WTC11 (cell line): ENCODE data around the gene CEP152. TPM values are rescaled to one million over a fixed set of nuclear protein-coding genes. Genes with fewer than 3 reads are reported as not detected.

Experiments
- ATAC-seq: fragments of 200-7000 bp; cut with Tn5 transposase; 2 replicates; pipeline ENCODE4 v1.10.0; 2021; ENCODE audit warnings: mild to moderate bottlenecking, moderate library complexity
- CTCF ChIA-PET: fragments of 300-600 bp; sonication (Branson Sonifier 250); formaldehyde crosslinking; loops from one replicate; lab custom pipeline; 2021; ENCODE audit warnings: antibody characterized with exemption; lab: Charles Lee
- POLR2A ChIA-PET: fragments of 350-600 bp; sonication (Branson Sonifier 250); formaldehyde crosslinking; loops from one replicate; lab custom pipeline; 2021; ENCODE audit warnings: antibody characterized with exemption; lab: Charles Lee
- DNase-seq: peaks from one replicate; pipeline ENCODE4 v3.0.0; 2021; ENCODE audit warnings: low spot score
- H3K27ac Mint-ChIP-seq: 2 replicates; pipeline ENCODE4 v1.8.0; 2021; ENCODE audit warnings: mixed read lengths
- H3K27me3 Mint-ChIP-seq: 2 replicates; pipeline ENCODE4 v1.8.0; 2021; ENCODE audit warnings: low read depth, mild to moderate bottlenecking, moderate library complexity, mixed read lengths
- H3K36me3 Mint-ChIP-seq: 2 replicates; pipeline ENCODE4 v1.8.0; 2021; ENCODE audit warnings: mixed read lengths
- H3K4me1 Mint-ChIP-seq: 2 replicates; pipeline ENCODE4 v1.8.0; 2022; ENCODE audit warnings: mixed read lengths
- H3K4me3 Mint-ChIP-seq: 2 replicates; pipeline ENCODE4 v1.8.0; 2021; ENCODE audit warnings: mild to moderate bottlenecking, moderate library complexity, mixed read lengths
- H3K9me3 Mint-ChIP-seq: 2 replicates; pipeline ENCODE4 v1.8.0; 2021; ENCODE audit warnings: mixed read lengths
- ATF1 ChIP-seq: sonication (generic); formaldehyde crosslinking; IDR thresholded peaks from 2 replicates; pipeline ENCODE4 v1.8.1; 2023; ENCODE audit warnings: mild to moderate bottlenecking, moderate library complexity, missing genetic modification reagents
- ATF2 ChIP-seq: sonication (generic); formaldehyde crosslinking; IDR thresholded peaks from 2 replicates; pipeline ENCODE4 v1.8.1; 2022; ENCODE audit warnings: low read depth, missing genetic modification reagents, borderline replicate concordance
- CBFB ChIP-seq: sonication (generic); formaldehyde crosslinking; IDR thresholded peaks from 2 replicates; pipeline ENCODE4 v1.8.1; 2022; ENCODE audit warnings: mild to moderate bottlenecking, low read depth, missing genetic modification reagents
- EMX1 ChIP-seq: fragments of 250-450 bp; sonication (Bioruptor Pico); IDR thresholded peaks from 2 replicates; pipeline ENCODE4 v1.8.0; 2021; ENCODE audit warnings: mild to moderate bottlenecking
- FOXK1 ChIP-seq: sonication (generic); formaldehyde crosslinking; IDR thresholded peaks from 2 replicates; pipeline ENCODE4 v1.8.0; 2022; ENCODE audit warnings: mild to moderate bottlenecking, moderate library complexity, missing genetic modification reagents
- GABPB1 ChIP-seq: sonication (generic); formaldehyde crosslinking; IDR thresholded peaks from 2 replicates; pipeline ENCODE4 v1.8.1; 2023; ENCODE audit warnings: mild to moderate bottlenecking, missing genetic modification reagents
- GRHL2 ChIP-seq: fragments of 250-450 bp; sonication (Bioruptor Pico); IDR thresholded peaks from 2 replicates; pipeline ENCODE4 v1.8.0; 2022; ENCODE audit warnings: mild to moderate bottlenecking, moderate library complexity; ENCODE audit not compliant: insufficient replicate concordance, severe bottlenecking
- HMGA2 ChIP-seq: fragments of 250-450 bp; sonication (Bioruptor Pico); IDR thresholded peaks from 2 replicates; pipeline ENCODE4 v1.4.0; 2021; ENCODE audit warnings: mild to moderate bottlenecking, moderate library complexity
- IRF2 ChIP-seq: sonication (generic); formaldehyde crosslinking; IDR thresholded peaks from 2 replicates; pipeline ENCODE4 v1.8.0; 2022; ENCODE audit warnings: low read depth, missing genetic modification reagents, borderline replicate concordance
- KAT7 ChIP-seq: sonication (generic); formaldehyde crosslinking; IDR thresholded peaks from 2 replicates; pipeline ENCODE4 v1.8.1; 2023; ENCODE audit warnings: missing genetic modification reagents, mild to moderate bottlenecking, borderline replicate concordance
- NFE2L1 ChIP-seq: sonication (generic); formaldehyde crosslinking; IDR thresholded peaks from 2 replicates; pipeline ENCODE4 v1.8.1; 2023; ENCODE audit warnings: missing genetic modification reagents
- OVOL2 ChIP-seq: fragments of 250-450 bp; sonication (Bioruptor Pico); IDR thresholded peaks from 2 replicates; pipeline ENCODE4 v1.9.0; 2021; ENCODE audit warnings: mild to moderate bottlenecking, borderline replicate concordance
- ZMAT4 ChIP-seq: fragments of 250-450 bp; sonication (Bioruptor Pico); IDR thresholded peaks from 2 replicates; pipeline ENCODE4 v1.9.0; 2021; ENCODE audit warnings: mild to moderate bottlenecking
- ZNF219 ChIP-seq: sonication (generic); formaldehyde crosslinking; IDR thresholded peaks from 2 replicates; pipeline ENCODE4 v1.8.0; 2023; ENCODE audit warnings: missing genetic modification reagents, mild to moderate bottlenecking, borderline replicate concordance
- ZSCAN18 ChIP-seq: fragments of 250-450 bp; sonication (Bioruptor Pico); IDR thresholded peaks from 2 replicates; pipeline ENCODE4 v2.1.2; 2022; ENCODE audit warnings: mild to moderate bottlenecking, moderate library complexity
- total RNA-seq: library from RNA; stranded (reverse); gene quantifications from 3 replicates; pipeline ENCODE4 v1.2.3, GENCODE V29; 2021
- TF ChIP-seq, protein P1 (sequence below): sonication (generic); formaldehyde crosslinking; IDR thresholded peaks from 2 replicates; pipeline ENCODE4 v1.8.1; 2023; ENCODE audit warnings: mild to moderate bottlenecking, missing genetic modification reagents
- TF ChIP-seq, protein P2 (sequence below): sonication (generic); formaldehyde crosslinking; IDR thresholded peaks from 2 replicates; pipeline ENCODE4 v1.8.0; 2022; ENCODE audit warnings: mild to moderate bottlenecking, missing genetic modification reagents
- TF ChIP-seq, protein P3 (sequence below): sonication (generic); formaldehyde crosslinking; IDR thresholded peaks from 2 replicates; pipeline ENCODE4 v1.8.0; 2022; ENCODE audit warnings: mild to moderate bottlenecking, missing genetic modification reagents
- TF ChIP-seq, protein P4 (sequence below): fragments of 250-450 bp; sonication (Bioruptor Pico); IDR thresholded peaks from 2 replicates; pipeline ENCODE4 v1.8.0; 2021; ENCODE audit warnings: mild to moderate bottlenecking
- TF ChIP-seq, protein P5 (sequence below): fragments of 250-450 bp; sonication (Bioruptor Pico); conservative IDR thresholded peaks from 2 replicates; pipeline ENCODE4 v1.9.0; 2021; ENCODE audit warnings: mild to moderate bottlenecking
- TF ChIP-seq, protein P6 (sequence below): sonication (generic); formaldehyde crosslinking; IDR thresholded peaks from 2 replicates; pipeline ENCODE4 v1.8.0; 2023; ENCODE audit warnings: missing genetic modification reagents
- TF ChIP-seq, protein P7 (sequence below): sonication (generic); formaldehyde crosslinking; conservative IDR thresholded peaks from 2 replicates; pipeline ENCODE4 v1.8.1; 2022; ENCODE audit warnings: mild to moderate bottlenecking, missing genetic modification reagents

The CEP152 gene
- total RNA-seq, 1 experiment from 2014 or later = 16.7 TPM

GRCh38 chr15:48703544-48703943 is 107.3 kb downstream of the CEP152 start:
- ChIA-PET POLR2A (no interaction called here), CTCF (no interaction called here)
- Mint-ChIP-seq H3K27ac (no peak overlapping the region), H3K4me3 (no peak overlapping the region), H3K27me3 (no peaks in the 10 kb centered on the region), H3K4me1 (no peaks in the 10 kb centered on the region), H3K36me3 (peaks cover 4% of the 10 kb centered on the region), H3K9me3 (peaks cover 26% of the 10 kb centered on the region)
- TF ChIP-seq ZSCAN18 (no peak), EMX1 (no peak), CBFB (CRISPR knock-in tag) (no peak), GRHL2 (CRISPR knock-in tag) (no peak), NFE2L1 (CRISPR knock-in tag) (no peak), HMGA2 (CRISPR knock-in tag) (no peak), ATF2 (no peak), OVOL2 (CRISPR knock-in tag) (no peak), IRF2 (no peak), ATF1 (CRISPR knock-in tag) (no peak), KAT7 (CRISPR knock-in tag) (no peak)
- TF ChIP-seq, protein P1, sequence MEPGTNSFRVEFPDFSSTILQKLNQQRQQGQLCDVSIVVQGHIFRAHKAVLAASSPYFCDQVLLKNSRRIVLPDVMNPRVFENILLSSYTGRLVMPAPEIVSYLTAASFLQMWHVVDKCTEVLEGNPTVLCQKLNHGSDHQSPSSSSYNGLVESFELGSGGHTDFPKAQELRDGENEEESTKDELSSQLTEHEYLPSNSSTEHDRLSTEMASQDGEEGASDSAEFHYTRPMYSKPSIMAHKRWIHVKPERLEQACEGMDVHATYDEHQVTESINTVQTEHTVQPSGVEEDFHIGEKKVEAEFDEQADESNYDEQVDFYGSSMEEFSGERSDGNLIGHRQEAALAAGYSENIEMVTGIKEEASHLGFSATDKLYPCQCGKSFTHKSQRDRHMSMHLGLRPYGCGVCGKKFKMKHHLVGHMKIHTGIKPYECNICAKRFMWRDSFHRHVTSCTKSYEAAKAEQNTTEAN = no peak
- TF ChIP-seq, protein P2, sequence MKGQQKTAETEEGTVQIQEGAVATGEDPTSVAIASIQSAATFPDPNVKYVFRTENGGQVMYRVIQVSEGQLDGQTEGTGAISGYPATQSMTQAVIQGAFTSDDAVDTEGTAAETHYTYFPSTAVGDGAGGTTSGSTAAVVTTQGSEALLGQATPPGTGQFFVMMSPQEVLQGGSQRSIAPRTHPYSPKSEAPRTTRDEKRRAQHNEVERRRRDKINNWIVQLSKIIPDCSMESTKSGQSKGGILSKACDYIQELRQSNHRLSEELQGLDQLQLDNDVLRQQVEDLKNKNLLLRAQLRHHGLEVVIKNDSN (CRISPR knock-in tag) = no peak
- TF ChIP-seq, protein P3, sequence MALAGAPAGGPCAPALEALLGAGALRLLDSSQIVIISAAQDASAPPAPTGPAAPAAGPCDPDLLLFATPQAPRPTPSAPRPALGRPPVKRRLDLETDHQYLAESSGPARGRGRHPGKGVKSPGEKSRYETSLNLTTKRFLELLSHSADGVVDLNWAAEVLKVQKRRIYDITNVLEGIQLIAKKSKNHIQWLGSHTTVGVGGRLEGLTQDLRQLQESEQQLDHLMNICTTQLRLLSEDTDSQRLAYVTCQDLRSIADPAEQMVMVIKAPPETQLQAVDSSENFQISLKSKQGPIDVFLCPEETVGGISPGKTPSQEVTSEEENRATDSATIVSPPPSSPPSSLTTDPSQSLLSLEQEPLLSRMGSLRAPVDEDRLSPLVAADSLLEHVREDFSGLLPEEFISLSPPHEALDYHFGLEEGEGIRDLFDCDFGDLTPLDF (CRISPR knock-in tag) = no peak
- TF ChIP-seq, protein P4, sequence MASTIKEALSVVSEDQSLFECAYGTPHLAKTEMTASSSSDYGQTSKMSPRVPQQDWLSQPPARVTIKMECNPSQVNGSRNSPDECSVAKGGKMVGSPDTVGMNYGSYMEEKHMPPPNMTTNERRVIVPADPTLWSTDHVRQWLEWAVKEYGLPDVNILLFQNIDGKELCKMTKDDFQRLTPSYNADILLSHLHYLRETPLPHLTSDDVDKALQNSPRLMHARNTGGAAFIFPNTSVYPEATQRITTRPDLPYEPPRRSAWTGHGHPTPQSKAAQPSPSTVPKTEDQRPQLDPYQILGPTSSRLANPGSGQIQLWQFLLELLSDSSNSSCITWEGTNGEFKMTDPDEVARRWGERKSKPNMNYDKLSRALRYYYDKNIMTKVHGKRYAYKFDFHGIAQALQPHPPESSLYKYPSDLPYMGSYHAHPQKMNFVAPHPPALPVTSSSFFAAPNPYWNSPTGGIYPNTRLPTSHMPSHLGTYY = no peak
- TF ChIP-seq, protein P5, sequence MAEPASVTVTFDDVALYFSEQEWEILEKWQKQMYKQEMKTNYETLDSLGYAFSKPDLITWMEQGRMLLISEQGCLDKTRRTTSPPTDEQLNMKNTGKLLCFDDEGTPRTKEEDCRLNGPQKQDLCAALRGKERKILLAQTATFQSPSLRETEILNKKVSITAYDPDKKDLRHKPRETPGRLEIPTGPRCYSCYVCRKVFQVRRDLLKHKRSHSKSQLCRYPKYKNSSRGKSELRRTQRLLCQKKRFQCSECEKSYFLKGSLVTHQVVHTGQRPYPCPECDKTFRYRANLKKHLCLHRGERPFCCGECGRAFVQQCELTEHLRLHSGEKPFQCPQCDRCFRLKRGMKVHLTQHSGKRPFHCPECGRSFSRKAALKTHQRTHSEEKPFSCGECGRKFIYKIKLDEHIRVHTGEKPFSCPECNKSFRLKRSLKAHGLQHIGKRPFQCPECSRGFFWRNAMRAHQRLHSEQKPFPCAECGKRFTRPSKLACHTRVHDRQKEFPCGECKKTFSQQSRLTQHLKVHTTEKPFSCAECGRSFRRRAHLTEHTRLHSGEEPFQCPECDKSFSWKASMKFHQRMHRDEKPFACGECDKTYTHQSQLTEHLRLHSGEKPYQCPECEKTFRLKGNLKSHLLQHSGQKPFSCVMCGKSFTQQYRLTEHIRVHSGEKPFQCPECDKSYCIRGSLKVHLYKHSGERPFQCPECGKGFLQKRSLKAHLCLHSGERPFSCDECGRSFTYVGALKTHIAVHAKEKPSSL = no peak
- DNase-seq (no peak), ATAC-seq (no peak)

GRCh38 chr15:48702569-48703236 is 108.2 kb downstream of the CEP152 start:
- Mint-ChIP-seq H3K27ac (no peak overlapping the region), H3K9me3 (peaks cover 26% of the 10 kb centered on the region), H3K4me3 (no peak overlapping the region), H3K4me1 (no peaks in the 10 kb centered on the region), H3K36me3 (peaks cover 4% of the 10 kb centered on the region), H3K27me3 (no peaks in the 10 kb centered on the region)
- DNase-seq = no peak
- no peak for ATAC-seq
- CTCF ChIA-PET = no interaction called here
- POLR2A ChIA-PET = no interaction called here
- TF ChIP-seq CBFB (CRISPR knock-in tag) (no peak), OVOL2 (CRISPR knock-in tag) (no peak), GABPB1 (CRISPR knock-in tag) (no peak), ZNF219 (CRISPR knock-in tag) (no peak), FOXK1 (no peak), ZMAT4 (CRISPR knock-in tag) (no peak), ZSCAN18 (no peak)
- TF ChIP-seq, protein P6, sequence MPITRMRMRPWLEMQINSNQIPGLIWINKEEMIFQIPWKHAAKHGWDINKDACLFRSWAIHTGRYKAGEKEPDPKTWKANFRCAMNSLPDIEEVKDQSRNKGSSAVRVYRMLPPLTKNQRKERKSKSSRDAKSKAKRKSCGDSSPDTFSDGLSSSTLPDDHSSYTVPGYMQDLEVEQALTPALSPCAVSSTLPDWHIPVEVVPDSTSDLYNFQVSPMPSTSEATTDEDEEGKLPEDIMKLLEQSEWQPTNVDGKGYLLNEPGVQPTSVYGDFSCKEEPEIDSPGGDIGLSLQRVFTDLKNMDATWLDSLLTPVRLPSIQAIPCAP (CRISPR knock-in tag) = no peak
- TF ChIP-seq, protein P7, sequence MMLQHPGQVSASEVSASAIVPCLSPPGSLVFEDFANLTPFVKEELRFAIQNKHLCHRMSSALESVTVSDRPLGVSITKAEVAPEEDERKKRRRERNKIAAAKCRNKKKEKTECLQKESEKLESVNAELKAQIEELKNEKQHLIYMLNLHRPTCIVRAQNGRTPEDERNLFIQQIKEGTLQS = no peak
